ENCODE measurements around the gene OR4C45.
"Not testable (repeated sequence)": the region's sequence is repeated elsewhere in the genome, so short reads cannot be mapped to it uniquely, and the experiment has no call there.

Gene OR4C45

GRCh38 chr11:50032574-50032973, at the start of gene OR4C45:
TSS of gene OR4C45 (plus strand) at chr11:50032874.
- DNase-seq = no peak

- DNase-seq = peak; percentile 58
Observed at GRCh38 chr11:49995565-49995964, 37.1 kb upstream of the OR4C45 start.

- no peak for DNase-seq
Observed at GRCh38 chr11:50030193-50030592, 2.5 kb upstream of the OR4C45 start.

GRCh38 chr11:50036239-50036638, 3.6 kb downstream of the OR4C45 start:
- not testable (repeated sequence) for DNase-seq

GRCh38 chr11:50037251-50037650, 4.6 kb downstream of the OR4C45 start:
- DNase-seq = no peak

- DNase-seq = no peak
Observed at GRCh38 chr11:50044647-50045046, 12.0 kb downstream of the OR4C45 start.

GRCh38 chr11:50063056-50063455, 30.4 kb downstream of the OR4C45 start:
- not testable (repeated sequence) for DNase-seq

GRCh38 chr11:50070389-50070788, 37.7 kb downstream of the OR4C45 start:
- DNase-seq = no peak

- no peak for DNase-seq
Observed at GRCh38 chr11:50071584-50072225, 39.0 kb downstream of the OR4C45 start.

GRCh38 chr11:50072226-50073112, 39.8 kb downstream of the OR4C45 start:
- no peak for DNase-seq

- no peak for DNase-seq
Observed at GRCh38 chr11:50073113-50074105, 40.7 kb downstream of the OR4C45 start.

- DNase-seq = no peak
Observed at GRCh38 chr11:50074161-50074560, 41.5 kb downstream of the OR4C45 start.

GRCh38 chr11:50075856-50076255, 43.2 kb downstream of the OR4C45 start:
- DNase-seq = no peak

GRCh38 chr11:50077526-50077925, 44.9 kb downstream of the OR4C45 start:
- DNase-seq = no peak

GRCh38 chr11:50078001-50078400, 45.3 kb downstream of the OR4C45 start:
- DNase-seq = no peak

GRCh38 chr11:50078946-50079345, 46.3 kb downstream of the OR4C45 start:
- DNase-seq = not testable (repeated sequence)

- DNase-seq = no peak
Observed at GRCh38 chr11:50080256-50080655, 47.6 kb downstream of the OR4C45 start.

All from activated CD4-positive, alpha-beta T cell treated with anti-CD3 and anti-CD28 coated beads, Interleukin-2, amount 50 U/mL, for 16 hours (primary cell).